ENCODE measurements around the gene CLSTN2. TPM values are rescaled to one million over a fixed set of nuclear protein-coding genes. Genes with fewer than 3 reads are reported as not detected.
A peak's percentile ranks its signal among the peaks of the same experiment; 100 is the strongest.

The CLSTN2 gene
- total RNA-seq (19.7 and 27.0 TPM in 2 replicates), polyA plus RNA-seq (23.0 and 23.5 TPM in 2 replicates)

GRCh38 chr3:139935016-139935865, at the start of gene CLSTN2:
CLSTN2 (plus strand) TSS chr3:139935185.
- TF ChIP-seq EZH2phosphoT487 (IDR thresholded peaks at IDR 0.05; ENCODE audit: low read depth, severe bottlenecking, unreplicated experiment) (no peak), EZH2 (IDR thresholded peaks at IDR 0.05; ENCODE audit: borderline replicate concordance) (peak; percentile 39), CTCF (IDR thresholded peaks at IDR 0.05; ENCODE audit: poor library complexity) (no peak)
- H3K4me2 ChIP-seq: peak within 1 kb of the TSS; percentile 100
- peaks cover 38% of the 10 kb centered on the region for H3K27me3 ChIP-seq
- H3K4me1 ChIP-seq (ENCODE audit: insufficient read depth): peaks cover 12% of the 10 kb centered on the region
- no peaks in the 10 kb centered on the region for H3K36me3 ChIP-seq (replicated peaks; ENCODE audit: insufficient read depth, low read depth)
- no peak within 1 kb of the TSS for H3K27ac ChIP-seq
- H3K9me3 ChIP-seq (ENCODE audit: low read depth): no peaks in the 10 kb centered on the region
- no peaks in the 10 kb centered on the region for H3K79me2 ChIP-seq
- H3K9me2 ChIP-seq (replicated peaks; ENCODE audit: insufficient read depth): no peaks in the 10 kb centered on the region
- peak; percentile 88 for DNase-seq (ENCODE audit: low spot score)
- H4K20me1 ChIP-seq (ENCODE audit: insufficient read depth, poor library complexity, severe bottlenecking): no peaks in the 10 kb centered on the region
- H3K4me3 ChIP-seq: peak within 1 kb of the TSS; percentile 75
- peak within 1 kb of the TSS; percentile 91 for H2AFZ ChIP-seq
- 2% methylated on average over 47 of the region's 89 CpGs for WGBS (ENCODE audit: low lambda C conversion rate, missing lambda C conversion rate)

GRCh38 chr3:139887431-139887830, 47.6 kb upstream of the CLSTN2 start:
- no peak for TF ChIP-seq EZH2 (IDR thresholded peaks at IDR 0.05; ENCODE audit: borderline replicate concordance)
- TF ChIP-seq CTCF (IDR thresholded peaks at IDR 0.05; ENCODE audit: poor library complexity): no peak
- TF ChIP-seq EZH2phosphoT487 (IDR thresholded peaks at IDR 0.05; ENCODE audit: low read depth, severe bottlenecking, unreplicated experiment): no peak
- no peaks in the 10 kb centered on the region for H3K36me3 ChIP-seq (replicated peaks; ENCODE audit: insufficient read depth, low read depth)
- no peaks in the 10 kb centered on the region for H3K9me2 ChIP-seq (replicated peaks; ENCODE audit: insufficient read depth)
- H3K27me3 ChIP-seq: no peaks in the 10 kb centered on the region
- H3K9me3 ChIP-seq (ENCODE audit: low read depth): no peaks in the 10 kb centered on the region
- no peak overlapping the region for H3K4me2 ChIP-seq
- H3K27ac ChIP-seq: no peak overlapping the region
- no peaks in the 10 kb centered on the region for H3K4me1 ChIP-seq (ENCODE audit: insufficient read depth)
- H2AFZ ChIP-seq: no peak overlapping the region
- DNase-seq (ENCODE audit: low spot score): no peak
- no peaks in the 10 kb centered on the region for H4K20me1 ChIP-seq (ENCODE audit: insufficient read depth, poor library complexity, severe bottlenecking)
- H3K79me2 ChIP-seq: no peaks in the 10 kb centered on the region
- H3K4me3 ChIP-seq: no peak overlapping the region

GRCh38 chr3:139888561-139889140, 46.3 kb upstream of the CLSTN2 start:
- no peaks in the 10 kb centered on the region for H3K27me3 ChIP-seq
- no peak overlapping the region for H3K4me2 ChIP-seq
- no peaks in the 10 kb centered on the region for H3K4me1 ChIP-seq (ENCODE audit: insufficient read depth)
- H3K27ac ChIP-seq: no peak overlapping the region
- no peaks in the 10 kb centered on the region for H3K36me3 ChIP-seq (replicated peaks; ENCODE audit: insufficient read depth, low read depth)
- no peaks in the 10 kb centered on the region for H3K9me3 ChIP-seq (ENCODE audit: low read depth)
- no peak for TF ChIP-seq EZH2phosphoT487 (IDR thresholded peaks at IDR 0.05; ENCODE audit: low read depth, severe bottlenecking, unreplicated experiment)
- TF ChIP-seq EZH2 (IDR thresholded peaks at IDR 0.05; ENCODE audit: borderline replicate concordance): no peak
- TF ChIP-seq CTCF (IDR thresholded peaks at IDR 0.05; ENCODE audit: poor library complexity): no peak
- 74% methylated on average over 2 of the region's 2 CpGs for WGBS (ENCODE audit: low lambda C conversion rate, missing lambda C conversion rate)
- no peak for DNase-seq (ENCODE audit: low spot score)
- H3K4me3 ChIP-seq: no peak overlapping the region
- H2AFZ ChIP-seq: no peak overlapping the region
- no peaks in the 10 kb centered on the region for H3K9me2 ChIP-seq (replicated peaks; ENCODE audit: insufficient read depth)
- no peaks in the 10 kb centered on the region for H3K79me2 ChIP-seq
- no peaks in the 10 kb centered on the region for H4K20me1 ChIP-seq (ENCODE audit: insufficient read depth, poor library complexity, severe bottlenecking)

All from hepatocyte (in vitro differentiated cells).